ENCODE measurements around the gene MAP1A. TPM values are rescaled to one million over a fixed set of nuclear protein-coding genes. Genes with fewer than 3 reads are reported as not detected.
"Not testable (repeated sequence)": the region's sequence is repeated elsewhere in the genome, so short reads cannot be mapped to it uniquely, and the experiment has no call there.

The MAP1A gene
- total RNA-seq, 4 donors from 2014 or later, result 2.3 to 6.7 (median 3.8) TPM

DNA sequence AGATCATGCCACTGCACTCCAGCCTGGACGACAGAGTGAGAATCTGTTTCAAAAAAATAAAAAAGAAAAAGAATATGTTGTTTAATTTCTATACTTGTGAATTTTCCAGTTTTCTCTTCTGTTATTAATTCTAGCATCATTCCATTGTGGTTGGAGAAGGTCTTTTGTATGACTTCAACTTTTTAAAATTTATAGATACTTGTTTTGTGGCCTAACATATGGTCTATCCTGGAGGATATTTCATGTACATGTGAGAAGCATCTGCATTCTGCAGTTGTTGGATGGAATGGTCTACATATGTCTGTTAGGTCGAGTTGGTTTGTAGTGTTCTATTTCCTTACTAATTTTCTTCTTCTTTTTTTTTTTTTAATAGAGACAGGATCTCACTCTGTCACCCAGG lies 35.6 kb downstream of the MAP1A start:
- no peak for DNase-seq (ENCODE audit: low spot score in 2 of 2)
- 59 to 66% methylated on average over 2 of the region's 2 CpGs for WGBS, 2 donors
- intact Hi-C loops (cut with DNase I; ENCODE audit: low total_unique reads), result no loop called here
- no peak overlapping the region for H3K4me3 ChIP-seq (ENCODE audit: low read depth, poor library complexity, severe bottlenecking)
- no peak for TF ChIP-seq POLR2A (IDR thresholded peaks at IDR 0.05)
- TF ChIP-seq, protein P1, sequence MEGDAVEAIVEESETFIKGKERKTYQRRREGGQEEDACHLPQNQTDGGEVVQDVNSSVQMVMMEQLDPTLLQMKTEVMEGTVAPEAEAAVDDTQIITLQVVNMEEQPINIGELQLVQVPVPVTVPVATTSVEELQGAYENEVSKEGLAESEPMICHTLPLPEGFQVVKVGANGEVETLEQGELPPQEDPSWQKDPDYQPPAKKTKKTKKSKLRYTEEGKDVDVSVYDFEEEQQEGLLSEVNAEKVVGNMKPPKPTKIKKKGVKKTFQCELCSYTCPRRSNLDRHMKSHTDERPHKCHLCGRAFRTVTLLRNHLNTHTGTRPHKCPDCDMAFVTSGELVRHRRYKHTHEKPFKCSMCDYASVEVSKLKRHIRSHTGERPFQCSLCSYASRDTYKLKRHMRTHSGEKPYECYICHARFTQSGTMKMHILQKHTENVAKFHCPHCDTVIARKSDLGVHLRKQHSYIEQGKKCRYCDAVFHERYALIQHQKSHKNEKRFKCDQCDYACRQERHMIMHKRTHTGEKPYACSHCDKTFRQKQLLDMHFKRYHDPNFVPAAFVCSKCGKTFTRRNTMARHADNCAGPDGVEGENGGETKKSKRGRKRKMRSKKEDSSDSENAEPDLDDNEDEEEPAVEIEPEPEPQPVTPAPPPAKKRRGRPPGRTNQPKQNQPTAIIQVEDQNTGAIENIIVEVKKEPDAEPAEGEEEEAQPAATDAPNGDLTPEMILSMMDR (IDR thresholded peaks at IDR 0.05), result no peak

DNA sequence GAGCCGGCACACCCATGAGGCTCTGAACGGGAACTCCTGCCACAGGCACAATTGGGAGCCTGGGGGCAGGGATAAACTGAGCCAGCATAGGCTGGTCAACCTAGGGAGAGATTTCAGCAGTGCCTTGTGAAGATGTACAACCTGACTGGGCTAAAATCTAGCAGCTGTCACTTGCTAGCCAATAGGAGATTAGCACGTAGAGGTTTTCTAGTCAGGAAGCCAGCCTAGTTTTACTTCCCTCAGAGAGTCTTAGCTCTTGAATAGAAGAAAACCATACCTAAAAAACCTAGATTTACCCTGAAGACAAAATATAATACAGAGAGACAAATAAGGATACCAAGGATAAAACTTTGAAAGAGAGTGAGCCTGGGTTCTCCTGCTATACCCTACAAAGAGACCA lies 45.3 kb downstream of the MAP1A start:
- DNase-seq (ENCODE audit: low spot score in 2 of 2); intact Hi-C loops (cut with DNase I; ENCODE audit: low total_unique reads); H3K4me3 ChIP-seq (ENCODE audit: low read depth, poor library complexity, severe bottlenecking): not testable (repeated sequence)
- no CpG with 5 or more reads among the region's 3 CpGs for WGBS, 2 donors

DNA sequence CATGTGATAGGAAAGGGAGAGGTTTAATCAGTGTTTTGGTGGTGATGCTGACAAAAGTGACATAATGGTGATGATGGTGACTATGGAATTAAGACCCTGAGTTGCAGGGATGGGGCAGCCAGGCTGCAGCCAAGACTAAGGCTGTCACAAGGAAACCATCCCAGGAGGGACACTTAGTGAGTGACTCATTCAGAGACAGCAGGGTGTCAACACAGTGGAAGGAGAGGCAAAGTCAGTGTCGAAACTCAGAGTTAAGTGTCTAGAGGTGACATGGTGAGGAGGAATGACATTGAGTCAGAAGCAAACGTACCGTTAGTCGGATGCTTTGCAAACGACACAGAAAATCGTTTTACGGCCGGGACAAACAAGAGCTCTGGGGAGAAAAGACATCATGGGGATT lies 46.4 kb downstream of the MAP1A start:
- H3K4me3 ChIP-seq (ENCODE audit: low read depth, poor library complexity, severe bottlenecking); DNase-seq (ENCODE audit: low spot score in 2 of 2); intact Hi-C loops (cut with DNase I; ENCODE audit: low total_unique reads): not testable (repeated sequence)
- WGBS, 2 donors, result no CpG with 5 or more reads among the region's 8 CpGs

DNA sequence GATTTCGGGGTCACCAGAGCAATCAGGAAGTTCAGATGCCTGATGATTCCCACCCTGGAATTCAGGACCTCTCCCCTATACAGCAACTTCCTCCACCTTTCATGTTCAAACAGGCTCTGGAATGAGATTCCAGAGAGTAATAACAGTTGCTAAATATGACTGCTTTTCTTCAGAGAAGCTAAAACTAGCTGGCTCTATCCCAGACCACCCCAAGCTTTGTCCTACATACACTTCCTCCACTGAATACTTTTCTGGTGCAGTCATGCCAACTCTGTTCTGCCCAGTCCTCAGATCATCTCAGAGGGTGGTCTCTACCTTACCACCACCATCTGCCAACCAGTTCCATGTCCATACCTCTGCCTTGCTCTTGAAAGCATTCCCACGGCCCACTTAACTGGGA lies 49.2 kb downstream of the MAP1A start:
- intact Hi-C loops (cut with DNase I; ENCODE audit: low total_unique reads); H3K4me3 ChIP-seq (ENCODE audit: low read depth, poor library complexity, severe bottlenecking); DNase-seq (ENCODE audit: low spot score in 2 of 2): not testable (repeated sequence)
- 40% methylated on average over 1 of the region's 2 CpGs; no CpG with 5 or more reads in 1 of the 2 donors for WGBS, 2 donors

DNA sequence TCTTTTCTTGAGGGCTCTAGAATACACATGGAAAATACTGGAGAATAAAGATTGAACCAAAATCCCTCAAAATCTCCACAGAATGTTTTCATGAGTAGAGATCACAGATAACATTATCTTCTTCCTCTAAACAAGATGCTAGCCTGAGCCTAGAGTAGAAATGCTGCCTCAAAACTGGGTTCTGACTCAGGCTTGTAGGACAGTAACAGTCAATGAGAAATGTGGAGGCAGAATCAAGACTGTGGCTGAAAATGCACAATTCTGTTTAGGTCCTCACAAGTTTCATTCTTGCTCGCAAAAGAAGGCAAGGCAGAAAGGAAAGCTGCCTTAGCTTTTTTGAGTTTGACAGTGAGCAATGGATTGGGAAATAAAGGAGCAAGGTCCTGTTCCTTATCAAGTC lies 57.2 kb downstream of the MAP1A start:
- H3K4me3 ChIP-seq (ENCODE audit: low read depth, poor library complexity, severe bottlenecking); DNase-seq (ENCODE audit: low spot score in 2 of 2); intact Hi-C loops (cut with DNase I; ENCODE audit: low total_unique reads): not testable (repeated sequence)
- no CpG with 5 or more reads among the region's 1 CpG for WGBS, 2 donors

Other genes with a start within 250 kb of the MAP1A start
- gene TGM7, start 215.4 kb upstream of the MAP1A start, total RNA-seq, result not detected
- 1 to 10 TPM; 4.9 to 8.9 (median 5.9) TPM for gene LCMT2, start 187.0 kb upstream of the MAP1A start, total RNA-seq
- gene ZSCAN29, start 146.6 kb upstream of the MAP1A start, total RNA-seq, result 10 to 100 TPM in 3 of 4 donors, 1 to 10 TPM in 1; 9.6 to 20.6 (median 12.9) TPM
- 10 to 100 TPM; 12.3 to 19.4 (median 15.3) TPM for gene TUBGCP4, start 146.5 kb upstream of the MAP1A start, total RNA-seq
- 10 to 100 TPM; 13.0 to 17.9 (median 16.9) TPM for gene TP53BP1, start 24.5 kb upstream of the MAP1A start, total RNA-seq
- 100 to 1,000 TPM in 1 of 4 donors, 10 to 100 TPM in 3; 15.8 to 115 (median 20.3) TPM for gene PPIP5K1, start 72.6 kb downstream of the MAP1A start, total RNA-seq
- gene CKMT1B, start 76.4 kb downstream of the MAP1A start, total RNA-seq, result 10 to 100 TPM; 21.0 to 42.7 (median 30.7) TPM
- under 1 TPM in 3 of 4 donors, not detected in 1; 0.23 to 0.69 (median 0.38) TPM for gene STRC, start 101.2 kb downstream of the MAP1A start, total RNA-seq
- 1 to 10 TPM in 3 of 4 donors, under 1 TPM in 1; 0.71 to 3.5 (median 1.6) TPM for gene CATSPER2, start 131.2 kb downstream of the MAP1A start, total RNA-seq
- gene CKMT1A, start 176.3 kb downstream of the MAP1A start, total RNA-seq, result 10 to 100 TPM; 22.2 to 36.8 (median 34.7) TPM
- gene PDIA3, start 228.8 kb downstream of the MAP1A start, total RNA-seq, result 100 to 1,000 TPM in 2 of 4 donors, 10 to 100 TPM in 2; 68.0 to 107 (median 96.3) TPM

Measured in lower leg skin (tissue), 4 donors.